Activated naive CD4-positive, alpha-beta T cell treated with Interleukin-2 at 50 U/mL for 16 hours (primary cell): ENCODE results near the gene PAWR.
"Not testable (repeated sequence)": the region's sequence is repeated elsewhere in the genome, so short reads cannot be mapped to it uniquely, and the experiment has no call there.

Source experiments
- DNase-seq: peaks from one replicate; pipeline ENCODE4 v3.0.0-alpha.2; 2020

PAWR gene

GRCh38 chr12:79685068-79685467 is 5.7 kb downstream of the PAWR start:
- DNase-seq = no peak

GRCh38 chr12:79684338-79684737 is 6.4 kb downstream of the PAWR start:
- DNase-seq = not testable (repeated sequence)

- no peak for DNase-seq
Observed at GRCh38 chr12:79682593-79682992, 8.2 kb downstream of the PAWR start.

GRCh38 chr12:79681008-79681590 is 9.7 kb downstream of the PAWR start:
- DNase-seq = no peak

- DNase-seq = no peak
Observed at GRCh38 chr12:79680051-79680450, 10.7 kb downstream of the PAWR start.

GRCh38 chr12:79678306-79678705 is 12.5 kb downstream of the PAWR start:
- no peak for DNase-seq

GRCh38 chr12:79677672-79678071 is 13.1 kb downstream of the PAWR start:
- DNase-seq = no peak

GRCh38 chr12:79676579-79676978 is 14.2 kb downstream of the PAWR start:
- no peak for DNase-seq

GRCh38 chr12:79674629-79675028 is 16.1 kb downstream of the PAWR start:
- no peak for DNase-seq

GRCh38 chr12:79673354-79673753 is 17.4 kb downstream of the PAWR start:
- no peak for DNase-seq

GRCh38 chr12:79668113-79668512 is 22.7 kb downstream of the PAWR start:
- no peak for DNase-seq

- no peak for DNase-seq
Observed at GRCh38 chr12:79665212-79665887, 25.4 kb downstream of the PAWR start.

GRCh38 chr12:79664518-79664917 is 26.2 kb downstream of the PAWR start:
- DNase-seq = no peak

GRCh38 chr12:79662046-79662811 is 28.5 kb downstream of the PAWR start:
- DNase-seq = no peak

GRCh38 chr12:79661629-79662028 is 29.1 kb downstream of the PAWR start:
- DNase-seq = no peak

- DNase-seq = no peak
Observed at GRCh38 chr12:79659961-79660431, 30.8 kb downstream of the PAWR start.

GRCh38 chr12:79658221-79658620 is 32.5 kb downstream of the PAWR start:
- DNase-seq = no peak

- no peak for DNase-seq
Observed at GRCh38 chr12:79657136-79657535, 33.6 kb downstream of the PAWR start.

- DNase-seq = no peak
Observed at GRCh38 chr12:79655036-79655435, 35.7 kb downstream of the PAWR start.

- DNase-seq = no peak
Observed at GRCh38 chr12:79652521-79652920, 38.2 kb downstream of the PAWR start.

GRCh38 chr12:79650440-79650839 is 40.3 kb downstream of the PAWR start:
- no peak for DNase-seq

GRCh38 chr12:79648881-79649280 is 41.9 kb downstream of the PAWR start:
- DNase-seq = no peak

- DNase-seq = not testable (repeated sequence)
Observed at GRCh38 chr12:79646843-79647242, 43.9 kb downstream of the PAWR start.

GRCh38 chr12:79645235-79645630 is 45.5 kb downstream of the PAWR start:
- DNase-seq = no peak
